Activated CD4-positive, alpha-beta T cell treated with anti-CD3 and anti-CD28 coated beads, Interleukin-10, Interleukin-2, amounts not matched to agents 100 ng/mL and 50 ng/mL, durations not matched to agents 16 hours and 8 hours (primary cell): ENCODE measurements around the gene ZNF853.

Experiments used
- DNase-seq: peaks from one replicate; pipeline ENCODE4 v3.0.0-alpha.2; 2020

The ZNF853 gene

DNA sequence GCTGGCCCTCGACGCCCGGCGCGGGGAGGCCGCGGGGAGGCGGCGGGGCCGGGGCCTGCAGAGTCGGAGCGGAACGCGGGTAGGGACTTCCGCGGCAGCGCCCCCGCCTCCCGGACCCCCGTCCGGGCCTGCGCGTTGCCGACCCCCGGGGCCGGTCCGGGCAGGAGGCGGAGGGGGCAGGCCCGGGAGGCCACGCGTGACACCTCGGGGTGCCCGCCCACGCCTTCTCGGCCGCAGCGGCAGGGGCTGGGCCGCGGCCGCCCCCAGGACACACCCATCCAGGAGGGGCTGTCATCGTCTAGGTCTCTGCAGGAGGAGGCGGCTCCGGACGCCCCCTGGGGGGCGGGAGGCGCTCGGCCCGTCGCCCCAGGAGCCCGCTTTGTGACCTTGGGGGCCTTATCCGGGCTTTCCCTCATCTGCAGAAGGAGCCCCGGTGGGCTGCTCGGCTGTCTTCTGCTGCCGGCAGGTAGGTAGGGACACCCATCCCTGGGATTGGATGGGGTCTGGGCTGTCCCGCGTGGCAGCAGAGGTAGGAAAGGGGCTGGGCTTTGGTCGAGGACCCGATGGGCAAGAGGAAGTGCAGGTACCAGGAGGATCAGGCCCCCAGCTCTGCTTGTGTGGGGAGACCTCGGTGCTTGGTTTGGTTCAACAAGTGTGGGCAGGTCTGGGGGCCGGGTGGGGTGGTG lies 22.3 kb downstream of the ZNF853 start:
- peak; percentile 68 for DNase-seq

GRCh38 chr7:6639032-6639431 lies 23.6 kb downstream of the ZNF853 start:
- DNase-seq: no peak

DNA sequence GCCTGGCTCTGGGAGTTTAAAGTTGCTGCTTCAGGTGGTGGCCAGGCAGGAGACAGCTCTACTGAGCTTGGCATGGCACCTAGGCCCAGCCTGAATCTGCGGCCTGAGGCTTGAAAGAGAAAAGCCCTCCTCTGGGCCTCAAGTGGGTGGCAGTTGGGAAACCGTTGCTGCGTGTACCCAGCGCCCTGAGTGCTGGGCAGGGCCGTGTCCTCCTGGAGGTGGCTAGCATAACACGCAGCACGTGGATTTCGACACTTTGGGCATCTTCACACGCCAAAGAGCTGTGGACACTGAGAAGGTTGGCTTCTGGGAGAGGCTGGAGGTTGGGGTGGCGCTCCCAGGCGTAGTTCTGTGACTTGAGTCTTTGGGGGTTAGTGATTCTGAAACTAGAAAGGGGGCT lies 24.2 kb downstream of the ZNF853 start:
- no peak for DNase-seq

GRCh38 chr7:6640246-6640721 lies 24.9 kb downstream of the ZNF853 start:
- peak; percentile 12 for DNase-seq

GRCh38 chr7:6641305-6642035 lies 26.1 kb downstream of the ZNF853 start:
- DNase-seq: no peak

- DNase-seq: no peak
Observed at GRCh38 chr7:6642239-6642839, 26.9 kb downstream of the ZNF853 start.

- DNase-seq: no peak
Observed at GRCh38 chr7:6642861-6643640, 27.6 kb downstream of the ZNF853 start.

GRCh38 chr7:6643915-6644625 lies 28.7 kb downstream of the ZNF853 start:
- no peak for DNase-seq

GRCh38 chr7:6644728-6645127 lies 29.3 kb downstream of the ZNF853 start:
- DNase-seq: no peak

GRCh38 chr7:6646465-6646864 lies 31.1 kb downstream of the ZNF853 start:
- DNase-seq: no peak

GRCh38 chr7:6647080-6647479 lies 31.7 kb downstream of the ZNF853 start:
- DNase-seq: no peak

GRCh38 chr7:6647541-6647940 lies 32.1 kb downstream of the ZNF853 start:
- no peak for DNase-seq

GRCh38 chr7:6648066-6648814 lies 32.8 kb downstream of the ZNF853 start:
- no peak for DNase-seq

DNA sequence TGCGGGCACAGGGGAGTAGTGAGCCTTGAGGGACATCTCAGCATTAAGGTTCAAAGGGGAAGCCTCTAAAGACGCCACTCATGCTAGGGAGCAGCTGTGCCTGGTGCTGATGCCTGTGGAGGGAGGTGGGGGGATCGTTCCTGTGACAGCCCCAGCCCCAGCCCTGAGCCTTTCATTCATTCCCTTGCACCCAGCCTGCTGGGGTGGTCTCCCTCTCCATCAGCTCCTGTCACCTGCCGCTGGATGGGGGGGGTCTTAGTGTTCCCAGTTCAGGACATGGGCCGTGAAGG lies 33.4 kb downstream of the ZNF853 start:
- DNase-seq: no peak

GRCh38 chr7:6649241-6649961 lies 34.0 kb downstream of the ZNF853 start:
- DNase-seq: no peak

DNA sequence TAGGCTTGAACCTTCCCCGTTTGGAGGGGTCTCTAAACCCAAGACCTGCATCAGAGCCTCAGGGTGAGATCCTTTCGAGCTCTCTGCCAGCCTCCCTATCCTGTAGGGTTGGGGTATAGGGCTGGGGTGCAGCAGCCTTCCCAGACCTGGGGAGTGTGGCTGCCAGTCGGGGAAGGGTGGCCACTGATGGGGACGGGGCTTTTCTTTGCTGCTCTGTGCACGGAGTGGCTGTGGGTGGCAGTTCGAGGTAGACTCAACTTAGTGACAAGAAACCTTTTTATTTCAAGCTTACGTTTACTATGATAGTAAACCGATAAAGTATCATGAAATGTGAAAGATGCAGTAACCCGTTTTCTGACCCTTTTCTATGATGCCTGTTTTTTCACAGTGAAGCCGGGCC lies 34.7 kb downstream of the ZNF853 start:
- DNase-seq: no peak

- no peak for DNase-seq
Observed at GRCh38 chr7:6650521-6651011, 35.2 kb downstream of the ZNF853 start.

DNA sequence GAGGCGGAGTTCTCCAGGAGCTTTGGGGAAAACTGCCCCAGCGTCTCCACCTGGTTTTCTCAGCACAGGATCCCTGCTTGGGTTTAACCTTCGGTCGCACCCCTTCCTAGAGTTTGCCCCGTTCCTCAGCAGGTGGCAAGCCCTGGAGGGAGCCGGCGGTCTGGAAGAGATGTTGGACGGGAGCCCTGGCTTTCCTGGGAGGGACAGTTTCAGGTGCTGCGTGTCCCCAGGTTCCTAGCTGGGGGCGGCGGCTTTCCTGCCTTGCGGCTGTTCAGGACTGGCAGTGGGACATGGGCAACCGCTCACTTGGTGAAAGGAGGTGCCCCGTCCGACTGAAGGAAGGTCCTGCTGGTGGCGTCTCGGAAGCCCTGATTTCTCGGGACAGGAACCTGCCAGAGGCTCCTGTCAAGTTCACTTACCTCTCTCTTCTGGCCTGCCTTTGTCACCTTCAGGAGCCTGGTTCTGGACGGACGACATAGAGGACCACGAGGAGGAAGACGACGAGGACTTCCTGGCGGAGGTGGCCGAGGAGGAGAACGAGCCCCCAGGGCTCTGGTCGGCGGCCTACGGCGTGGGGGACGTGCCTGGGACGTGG lies 36.5 kb downstream of the ZNF853 start:
- DNase-seq: no peak

DNA sequence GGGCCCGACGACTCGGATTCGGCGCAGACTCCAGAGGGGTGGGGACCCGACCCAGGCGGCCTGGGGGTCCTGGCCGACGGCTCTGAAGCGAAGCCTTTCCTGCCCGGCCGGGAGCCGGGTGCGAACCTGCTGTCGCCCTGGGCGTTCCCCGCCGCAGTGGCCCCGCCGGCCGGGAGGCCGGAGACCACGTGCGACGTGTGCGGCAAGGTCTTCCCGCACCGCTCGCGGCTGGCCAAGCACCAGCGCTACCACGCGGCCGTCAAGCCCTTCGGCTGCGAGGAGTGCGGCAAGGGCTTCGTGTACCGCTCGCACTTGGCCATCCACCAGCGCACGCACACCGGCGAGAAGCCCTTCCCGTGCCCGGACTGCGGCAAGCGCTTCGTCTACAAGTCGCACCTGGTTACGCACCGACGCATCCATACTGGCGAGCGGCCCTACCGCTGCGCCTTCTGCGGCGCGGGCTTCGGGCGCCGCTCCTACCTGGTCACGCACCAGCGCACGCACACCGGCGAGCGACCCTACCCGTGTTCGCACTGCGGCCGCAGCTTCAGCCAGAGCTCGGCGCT lies 37.1 kb downstream of the ZNF853 start:
- no peak for DNase-seq
